Astrocyte (in vitro differentiated cells and primary cell): ENCODE data around the gene RPL12.

Experiments used
- CTCF ChIP-seq: IDR thresholded peaks from 2 replicates; pipeline ENCODE4 v1.5.1; 2011; ENCODE audit warnings: low read depth, mild to moderate bottlenecking, inconsistent platforms, low read length, moderate library complexity; ENCODE audit not compliant: insufficient read depth
- EZH2 ChIP-seq: IDR thresholded peaks from 2 replicates; pipeline ENCODE4 v1.6.1; 2012; ENCODE audit warnings: mild to moderate bottlenecking, low read length, inconsistent platforms; ENCODE audit not compliant: insufficient read depth

- TF ChIP-seq CTCF (no peak), EZH2 (no peak)
These were observed at the start of gene RPL12, which contains the start of gene LRSAM1 for GRCh38 chr9:127450830-127451607.
